GM18526 (cell line): Measurements from ENCODE around the gene NFU1.

ENCODE experiments used
- POLR2A ChIP-seq: IDR thresholded peaks from 3 replicates; pipeline ENCODE4 v1.6.1; 2011; ENCODE audit not compliant: insufficient read length; ENCODE audit errors: extremely low read depth

Gene NFU1

GRCh38 chr2:69459936-69460335, 22.7 kb upstream of the NFU1 start:
- no peak for TF ChIP-seq POLR2A

- no peak for TF ChIP-seq POLR2A
These were observed 19.8 kb upstream of the NFU1 start for GRCh38 chr2:69456950-69457445.

GRCh38 chr2:69456154-69456553, 18.9 kb upstream of the NFU1 start:
- TF ChIP-seq POLR2A, result no peak

GRCh38 chr2:69454976-69455375, 17.7 kb upstream of the NFU1 start:
- TF ChIP-seq POLR2A, result no peak

- no peak for TF ChIP-seq POLR2A
These were observed 16.4 kb upstream of the NFU1 start for GRCh38 chr2:69453475-69454129.

GRCh38 chr2:69452687-69453086, 15.5 kb upstream of the NFU1 start:
- no peak for TF ChIP-seq POLR2A

GRCh38 chr2:69450735-69451416, 13.6 kb upstream of the NFU1 start:
- no peak for TF ChIP-seq POLR2A

GRCh38 chr2:69449906-69450305, 12.7 kb upstream of the NFU1 start:
- no peak for TF ChIP-seq POLR2A

GRCh38 chr2:69438580-69438979, 1.3 kb upstream of the NFU1 start:
- no peak for TF ChIP-seq POLR2A

- TF ChIP-seq POLR2A, result no peak
These were observed 518 bp upstream of the NFU1 start for GRCh38 chr2:69437751-69438154.

- TF ChIP-seq POLR2A, result no peak
These were observed 668 bp downstream of the NFU1 start for GRCh38 chr2:69436596-69436937.

- TF ChIP-seq POLR2A, result no peak
These were observed 2.5 kb downstream of the NFU1 start for GRCh38 chr2:69434753-69435152.

- TF ChIP-seq POLR2A, result no peak
These were observed 7.6 kb downstream of the NFU1 start for GRCh38 chr2:69429491-69430183.

GRCh38 chr2:69428981-69429380, 8.3 kb downstream of the NFU1 start:
- TF ChIP-seq POLR2A, result no peak

GRCh38 chr2:69424419-69424818, 12.8 kb downstream of the NFU1 start:
- no peak for TF ChIP-seq POLR2A

GRCh38 chr2:69422198-69422597, 15.0 kb downstream of the NFU1 start:
- no peak for TF ChIP-seq POLR2A
